Transverse colon (tissue), 4 donors: Measurements from ENCODE around the gene SUV39H1. TPM values are rescaled to one million over a fixed set of nuclear protein-coding genes. Genes with fewer than 3 reads are reported as not detected.

Experiments
- DNase-seq: peaks from one replicate; pipeline ENCODE4 v3.0.0-alpha.2; 2019
- H3K27ac ChIP-seq, 4 donors: fragments of 200-600 bp; sonication (generic); 2 replicates each; pipeline ENCODE4 v1.5.1; 2016 to 2018; ENCODE audit warnings: inconsistent platforms in 4 of 4
- H3K27me3 ChIP-seq: fragments of 200-600 bp; sonication (generic); 2 replicates; pipeline ENCODE4 v1.5.1; 2017; ENCODE audit warnings: inconsistent platforms
- H3K36me3 ChIP-seq, 4 donors: fragments of 200-600 bp; sonication (generic); 2 replicates each; pipeline ENCODE4 v1.5.1; 2017 to 2019; ENCODE audit warnings: inconsistent platforms in 4 of 4
- H3K4me1 ChIP-seq, 4 donors: fragments of 200-600 bp; sonication (generic); 2 replicates each; pipeline ENCODE4 v1.5.1; 2017 to 2020; ENCODE audit warnings: inconsistent platforms in 4 of 4
- H3K4me3 ChIP-seq, 4 donors: fragments of 200-600 bp; sonication (generic); 1 replicate in 1 of 4; 2 replicates in 3 of 4; pipeline versions ENCODE4 v1.5.1 to v1.6.1; 2017 to 2019; ENCODE audit warnings: inconsistent platforms in 4 of 4
- H3K9me3 ChIP-seq, 2 donors: fragments of 200-600 bp; sonication (generic); 2 replicates each; pipeline ENCODE4 v1.5.1; 2017 to 2019; ENCODE audit warnings: inconsistent platforms in 2 of 2
- EP300 ChIP-seq: sonication (generic); formaldehyde crosslinking; IDR thresholded peaks from one replicate; pipeline ENCODE4 v1.6.1; 2017; ENCODE audit warnings: antibody characterized with exemption, low read depth
- POLR2A ChIP-seq: fragments of 450-650 bp; IDR thresholded peaks from one replicate; pipeline ENCODE4 v1.6.1; 2016; ENCODE audit warnings: antibody characterized with exemption, mild to moderate bottlenecking, moderate library complexity
- POLR2AphosphoS5 ChIP-seq, 3 donors: sonication (generic); formaldehyde crosslinking; IDR thresholded peaks; one replicate each; pipeline ENCODE4 v1.6.1; 2016; ENCODE audit warnings: antibody characterized with exemption in 3 of 3
- WGBS, 2 donors: methylation state at CpG; one replicate each; pipeline ENCODE4 v1.1.5; 2018; ENCODE audit warnings: low coverage in 1 of 2; 5-methylcytosine and 5-hydroxymethylcytosine counted together
- in situ Hi-C, 4 donors: fragments of 200-750 bp; cut with MboI; loops; one replicate each; pipeline versions ENCODE4 v1.15.0 to v1.15.1; 2017; ENCODE audit warnings: low sequenced_read_pairs in 3 of 4, low pct_ligation_motif_present in 1 of 4, low pct_unique_long_range_greater_than_20kb in 1 of 4
- intact Hi-C: fragments of 100-400 bp; cut with DNase I; formaldehyde crosslinking; loops from one replicate; pipeline ENCODE4 v1.15.1; 2023; ENCODE audit warnings: low total_unique reads
- small RNA-seq, 4 donors: library from RNA; depleted of rRNA; stranded (forward); fragments of <200 nt; gene quantifications; one replicate each; pipeline ENCODE3, GENCODE V24; 2016
- total RNA-seq, 4 donors: library from RNA; depleted of rRNA; stranded (reverse); fragments of >200 nt; gene quantifications; one replicate each; pipeline ENCODE4 v1.1.0, GENCODE V29; 2016
- TF ChIP-seq, protein P1 (sequence below), 5 experiments: fragments of 200-600 bp in 3 of 5; fragments of 450-650 bp in 2 of 5; sonication (generic) in 3 of 5; IDR thresholded peaks; 1 replicate in 2 of 5; 2 replicates in 3 of 5; pipeline ENCODE4 v1.5.1; 2016 to 2017; ENCODE audit warnings: antibody characterized with exemption in 5 of 5, inconsistent platforms in 3 of 5, mild to moderate bottlenecking in 2 of 5, moderate library complexity in 1 of 5

The SUV39H1 gene
- total RNA-seq, 4 donors from 2014 or later, result 1.00 to 5.3 (median 4.4) TPM

DNA sequence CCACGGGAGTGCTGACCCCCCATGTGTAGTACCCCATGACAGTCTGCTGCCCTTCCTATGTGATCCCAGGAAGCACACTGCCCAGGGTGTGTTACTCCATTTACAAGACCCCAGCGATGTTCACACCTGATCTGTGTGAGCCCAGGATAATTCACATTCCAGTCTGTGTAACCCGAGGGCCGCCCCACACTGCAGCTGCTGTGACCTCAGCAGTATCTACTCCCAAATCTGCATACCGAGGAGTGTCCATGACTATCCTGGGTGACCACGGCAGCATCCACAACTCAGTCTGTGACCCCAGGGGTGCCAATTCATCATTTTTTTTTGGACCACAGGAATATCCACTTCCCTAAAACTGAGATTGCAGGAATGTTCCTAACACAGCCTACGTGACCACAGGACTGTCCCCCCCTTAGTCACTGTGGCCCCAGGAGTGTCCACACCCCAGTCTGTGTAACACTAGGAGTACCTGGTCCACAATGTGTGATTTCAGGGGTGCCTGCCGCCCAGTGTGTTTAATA lies 57.2 kb downstream of the SUV39H1 start:
- H3K4me3 ChIP-seq, result no peak overlapping the region
- intact Hi-C loops (no loop called here), in situ Hi-C loops (no loop called here)
- no peak overlapping the region for H3K27ac ChIP-seq
- H3K36me3 ChIP-seq, result no peaks in the 10 kb centered on the region
- H3K4me1 ChIP-seq, result no peaks in the 10 kb centered on the region
- no peak for DNase-seq
- WGBS, 2 donors, result 67% methylated on average over 8 of the region's 8 CpGs; no CpG with 5 or more reads in 1 of the 2 donors
- no peaks in the 10 kb centered on the region for H3K9me3 ChIP-seq
- no peak for TF ChIP-seq POLR2A
- TF ChIP-seq, protein P1, sequence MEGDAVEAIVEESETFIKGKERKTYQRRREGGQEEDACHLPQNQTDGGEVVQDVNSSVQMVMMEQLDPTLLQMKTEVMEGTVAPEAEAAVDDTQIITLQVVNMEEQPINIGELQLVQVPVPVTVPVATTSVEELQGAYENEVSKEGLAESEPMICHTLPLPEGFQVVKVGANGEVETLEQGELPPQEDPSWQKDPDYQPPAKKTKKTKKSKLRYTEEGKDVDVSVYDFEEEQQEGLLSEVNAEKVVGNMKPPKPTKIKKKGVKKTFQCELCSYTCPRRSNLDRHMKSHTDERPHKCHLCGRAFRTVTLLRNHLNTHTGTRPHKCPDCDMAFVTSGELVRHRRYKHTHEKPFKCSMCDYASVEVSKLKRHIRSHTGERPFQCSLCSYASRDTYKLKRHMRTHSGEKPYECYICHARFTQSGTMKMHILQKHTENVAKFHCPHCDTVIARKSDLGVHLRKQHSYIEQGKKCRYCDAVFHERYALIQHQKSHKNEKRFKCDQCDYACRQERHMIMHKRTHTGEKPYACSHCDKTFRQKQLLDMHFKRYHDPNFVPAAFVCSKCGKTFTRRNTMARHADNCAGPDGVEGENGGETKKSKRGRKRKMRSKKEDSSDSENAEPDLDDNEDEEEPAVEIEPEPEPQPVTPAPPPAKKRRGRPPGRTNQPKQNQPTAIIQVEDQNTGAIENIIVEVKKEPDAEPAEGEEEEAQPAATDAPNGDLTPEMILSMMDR (IDR thresholded peaks at IDR 0.05), result no peak
- no peak for TF ChIP-seq POLR2AphosphoS5 (IDR thresholded peaks at IDR 0.05)
- TF ChIP-seq EP300, result no peak
- H3K27me3 ChIP-seq, result no peaks in the 10 kb centered on the region

DNA sequence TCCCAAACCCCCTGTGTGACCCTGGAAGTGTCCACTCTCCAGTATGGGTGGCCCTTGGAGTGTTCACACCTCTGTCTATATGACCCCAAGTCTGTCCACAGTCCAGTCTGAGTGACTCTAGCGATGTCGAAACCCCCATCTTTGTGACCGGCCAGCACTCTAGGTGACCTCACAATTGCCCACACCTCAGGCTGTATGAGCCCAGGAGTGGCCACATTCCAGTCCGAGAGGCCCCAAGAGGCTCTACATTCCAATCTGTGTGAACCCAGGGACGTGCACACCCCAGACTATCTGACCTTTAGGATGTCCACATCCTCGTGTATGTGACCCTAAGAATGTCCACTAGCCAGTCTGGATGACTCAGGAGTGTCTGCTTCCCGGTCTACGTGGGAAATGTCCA lies 57.7 kb downstream of the SUV39H1 start:
- intact Hi-C loops (no loop called here), in situ Hi-C loops (no loop called here)

More for the DNA sequence above, 57.7 kb downstream of the SUV39H1 start:
- no peaks in the 10 kb centered on the region for H3K4me1 ChIP-seq
- no peak overlapping the region for H3K27ac ChIP-seq
- H3K27me3 ChIP-seq, result no peaks in the 10 kb centered on the region
- no peaks in the 10 kb centered on the region for H3K9me3 ChIP-seq
- no peaks in the 10 kb centered on the region for H3K36me3 ChIP-seq
- WGBS, 2 donors, result 72% methylated on average over 8 of the region's 8 CpGs; no CpG with 5 or more reads in 1 of the 2 donors
- no peak for DNase-seq
- no peak for TF ChIP-seq EP300
- no peak for TF ChIP-seq POLR2AphosphoS5 (IDR thresholded peaks at IDR 0.05)
- no peak for TF ChIP-seq POLR2A
- TF ChIP-seq, protein P1 (IDR thresholded peaks at IDR 0.05), result no peak
- no peak overlapping the region for H3K4me3 ChIP-seq

Small RNAs within 50 kb of the gene (small RNA-seq; reads per million reads assigned to genes)
- gene RNU6-1056P, result 0 reads per million in 4 donors

Other genes with a start within 250 kb of the SUV39H1 start
- 10 to 100 TPM in 3 of 4 donors, 1 to 10 TPM in 1; 5.7 to 14.3 (median 11.3) TPM for gene SLC38A5, start 226.5 kb upstream of the SUV39H1 start, total RNA-seq
- gene FTSJ1, start 220.5 kb upstream of the SUV39H1 start, total RNA-seq, result 10 to 100 TPM; 15.3 to 33.2 (median 31.1) TPM
- 10 to 100 TPM in 1 of 4 donors, 1 to 10 TPM in 3; 1.5 to 10.1 (median 8.2) TPM for gene PORCN, start 187.7 kb upstream of the SUV39H1 start, total RNA-seq
- 10 to 100 TPM; 19.9 to 88.7 (median 67.6) TPM for gene EBP, start 174.9 kb upstream of the SUV39H1 start, total RNA-seq
- gene TBC1D25, start 157.0 kb upstream of the SUV39H1 start, total RNA-seq, result 10 to 100 TPM in 3 of 4 donors, 1 to 10 TPM in 1; 8.1 to 27.7 (median 13.3) TPM
- 100 to 1,000 TPM in 3 of 4 donors, 10 to 100 TPM in 1; 65.7 to 157 (median 127) TPM for gene RBM3, start 122.2 kb upstream of the SUV39H1 start, total RNA-seq
- gene WDR13, start 99.2 kb upstream of the SUV39H1 start, total RNA-seq, result 100 to 1,000 TPM in 3 of 4 donors, 10 to 100 TPM in 1; 96.5 to 238 (median 184) TPM
- gene WAS, start 12.9 kb upstream of the SUV39H1 start, total RNA-seq, result 10 to 100 TPM in 1 of 4 donors, 1 to 10 TPM in 3; 3.2 to 13.1 (median 6.3) TPM
- 10 to 100 TPM in 1 of 4 donors, 1 to 10 TPM in 1, not detected in 2; 4.8 to 18.4 TPM for gene GLOD5, start 65.0 kb downstream of the SUV39H1 start, total RNA-seq
- not detected for gene GATA1, start 89.9 kb downstream of the SUV39H1 start, total RNA-seq
- gene HDAC6, start 105.3 kb downstream of the SUV39H1 start, total RNA-seq, result 100 to 1,000 TPM in 2 of 4 donors, 10 to 100 TPM in 2; 74.4 to 105 (median 93.3) TPM
- gene ERAS, start 129.8 kb downstream of the SUV39H1 start, total RNA-seq, result not detected
- 100 to 1,000 TPM in 1 of 4 donors, 10 to 100 TPM in 3; 14.0 to 144 (median 20.4) TPM for gene PCSK1N, start 138.9 kb downstream of the SUV39H1 start, total RNA-seq
- gene TIMM17B, start 201.0 kb downstream of the SUV39H1 start, total RNA-seq, result 10 to 100 TPM; 26.7 to 61.3 (median 43.7) TPM
- 10 to 100 TPM; 21.7 to 92.3 (median 63.8) TPM for gene PQBP1, start 201.2 kb downstream of the SUV39H1 start, total RNA-seq
- 10 to 100 TPM; 29.5 to 48.3 (median 33.8) TPM for gene SLC35A2, start 214.9 kb downstream of the SUV39H1 start, total RNA-seq
- 10 to 100 TPM in 3 of 4 donors, not detected in 1; 11.2 to 50.7 (median 20.6) TPM for gene PIM2, start 222.3 kb downstream of the SUV39H1 start, total RNA-seq